GM18907 (cell line): ENCODE data around the gene ADCY9.
"Not testable (repeated sequence)": the region's sequence is repeated elsewhere in the genome, so short reads cannot be mapped to it uniquely, and the experiment has no call there.

Source experiments
- ATAC-seq: cut with Tn5 transposase; IDR thresholded peaks from one replicate; pipeline ENCODE4 v1.9.1; 2021; ENCODE audit warnings: mild to moderate bottlenecking, moderate library complexity; ENCODE audit not compliant: unreplicated experiment

Gene ADCY9

DNA sequence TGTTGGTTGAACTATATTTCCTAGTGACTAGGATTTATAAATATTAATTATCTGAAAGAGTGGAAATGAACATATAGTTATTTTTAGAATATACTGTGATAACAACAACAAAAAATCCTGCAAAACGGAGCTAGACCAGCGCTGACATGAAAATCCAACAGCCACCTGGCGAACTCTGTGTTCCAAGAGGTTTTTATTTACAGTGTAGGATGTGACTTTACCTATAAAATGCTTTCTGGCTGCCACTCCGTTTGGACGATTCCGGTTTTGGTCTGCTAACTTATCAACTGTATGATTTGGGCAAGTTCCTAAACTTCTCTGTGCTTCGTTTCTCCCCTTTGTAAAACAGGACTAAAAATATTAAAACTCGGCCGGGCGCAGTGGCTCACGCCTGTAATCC lies 73.7 kb downstream of the ADCY9 start:
- no peak for ATAC-seq

DNA sequence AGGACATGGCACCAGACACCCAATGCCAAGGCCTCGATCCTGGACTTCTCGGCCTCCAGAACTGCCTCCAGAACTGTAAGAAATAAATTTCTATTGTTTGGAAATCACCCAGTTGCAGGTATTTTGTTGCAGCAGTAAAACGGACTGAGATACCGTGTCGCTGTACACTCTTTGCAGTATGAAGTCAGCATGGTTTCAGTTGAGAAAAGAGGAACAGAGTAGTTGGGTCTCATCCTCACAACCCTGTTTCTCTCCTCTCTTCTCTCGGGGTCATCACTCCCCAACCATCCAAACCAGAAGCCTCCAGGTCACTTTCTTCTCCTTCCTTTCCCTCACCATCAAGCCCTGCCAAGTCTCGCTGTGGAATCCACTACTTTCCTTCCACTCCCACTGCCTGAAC lies 77.8 kb downstream of the ADCY9 start:
- no peak for ATAC-seq

DNA sequence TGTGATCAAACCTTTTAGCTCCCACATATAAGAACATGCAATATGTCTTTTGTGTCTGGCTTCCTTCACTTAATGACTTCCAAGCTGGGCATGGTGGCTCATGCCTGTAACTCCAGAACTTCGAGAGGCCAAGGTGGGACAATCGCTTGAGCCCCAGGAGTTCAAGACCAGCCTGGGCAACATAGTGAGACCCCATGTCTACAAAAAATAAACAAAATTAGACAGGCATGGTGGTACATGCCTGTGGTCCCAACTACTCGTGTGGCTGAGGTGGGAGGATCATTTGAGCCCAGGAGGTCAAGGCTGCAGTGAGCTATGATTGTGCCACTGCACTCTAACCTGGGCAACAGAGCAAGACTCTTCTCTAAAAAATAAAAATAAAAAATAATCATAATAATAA lies 79.3 kb downstream of the ADCY9 start:
- ATAC-seq = not testable (repeated sequence)

DNA sequence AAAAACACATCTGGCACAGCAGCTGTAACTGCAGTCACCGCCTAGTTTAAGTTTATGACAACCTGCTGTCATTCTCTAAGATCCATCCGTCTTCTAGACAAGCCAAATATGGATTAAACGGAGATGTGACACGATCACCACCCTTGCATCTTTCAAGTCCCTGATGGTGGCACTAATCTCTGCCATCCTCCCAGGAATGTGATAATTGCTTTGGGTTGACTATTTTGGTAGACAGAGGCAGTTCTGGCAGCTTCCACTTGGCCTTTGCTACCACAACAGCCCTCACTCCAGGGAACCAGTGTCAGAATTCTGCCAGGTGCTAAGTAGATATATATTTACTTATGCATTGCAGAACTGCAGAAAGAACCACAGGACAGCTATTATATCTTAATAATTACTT lies 81.3 kb downstream of the ADCY9 start:
- ATAC-seq = no peak

DNA sequence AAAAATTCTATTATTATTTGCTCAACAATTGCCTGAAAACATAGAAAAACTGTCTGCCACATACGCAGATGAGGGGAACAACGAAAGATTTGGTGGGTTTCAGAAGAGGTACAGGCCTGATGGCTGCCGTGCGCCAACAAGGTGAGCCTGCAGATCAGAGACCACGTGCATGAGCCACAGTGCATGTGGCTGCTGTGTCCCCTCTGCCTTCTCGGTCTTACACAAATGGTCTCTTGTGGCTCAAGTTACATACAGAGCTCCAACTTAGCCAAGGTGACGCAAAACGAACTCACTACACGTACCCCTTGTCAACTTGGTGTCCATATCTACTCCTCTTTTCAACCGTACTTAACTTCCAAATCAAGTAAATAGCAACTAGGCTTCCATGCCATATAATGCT lies 82.3 kb downstream of the ADCY9 start:
- ATAC-seq = no peak

DNA sequence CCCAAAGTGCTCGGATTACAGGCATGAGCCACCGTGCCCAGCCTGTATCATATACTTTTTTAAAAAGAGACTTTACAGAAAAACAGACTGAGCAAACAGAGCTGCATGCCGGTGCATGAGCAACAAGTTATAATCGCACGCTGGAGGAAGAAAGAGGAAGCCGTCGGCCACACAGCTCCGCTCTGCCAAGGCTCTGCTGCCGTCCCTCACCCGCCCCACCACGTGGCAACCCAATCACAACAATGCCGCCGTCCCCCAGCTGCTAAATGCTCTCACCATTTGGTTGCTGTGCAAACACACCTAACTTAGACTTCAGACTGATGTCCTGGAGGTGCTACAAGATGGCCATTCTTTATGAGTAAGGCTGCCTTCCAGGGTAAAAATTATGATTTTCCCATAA lies 83.5 kb downstream of the ADCY9 start:
- ATAC-seq = no peak

DNA sequence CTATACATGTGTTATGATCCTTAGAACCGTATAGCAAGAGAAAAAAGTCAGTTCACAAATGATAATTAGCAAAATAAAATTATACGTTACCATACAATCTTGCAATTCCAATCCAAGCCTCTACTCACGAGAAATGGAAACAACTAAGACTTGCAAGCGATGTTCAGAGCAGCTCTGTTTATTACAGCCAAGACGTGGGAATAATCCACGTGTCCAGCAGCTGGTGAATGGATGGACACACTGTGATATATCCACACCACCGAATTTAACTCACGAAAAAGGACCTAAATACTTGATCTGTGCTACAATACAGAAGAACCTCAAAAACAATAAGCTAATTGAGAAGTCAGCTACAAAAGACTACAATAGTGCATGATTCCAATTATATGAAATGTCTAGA lies 88.1 kb downstream of the ADCY9 start:
- no peak for ATAC-seq

DNA sequence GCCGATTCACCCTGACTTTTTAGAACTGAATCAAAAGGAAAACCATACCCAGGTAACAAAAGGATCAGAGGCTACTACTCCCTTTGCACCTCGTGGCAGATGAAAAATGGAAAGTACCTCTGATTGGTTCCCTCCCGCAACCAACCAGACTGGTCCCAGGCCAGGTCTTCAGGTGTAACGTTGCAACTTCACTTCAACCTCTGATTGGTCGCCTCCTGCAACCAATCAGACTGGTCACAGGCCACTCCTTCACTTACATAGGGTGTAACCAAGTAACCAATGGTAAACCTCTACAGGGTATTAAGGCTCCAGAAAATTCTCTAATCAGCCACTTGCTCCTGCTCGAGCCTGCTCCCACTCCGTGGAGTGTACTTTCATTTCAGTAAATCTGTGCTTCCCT lies 89.4 kb downstream of the ADCY9 start:
- ATAC-seq = no peak

DNA sequence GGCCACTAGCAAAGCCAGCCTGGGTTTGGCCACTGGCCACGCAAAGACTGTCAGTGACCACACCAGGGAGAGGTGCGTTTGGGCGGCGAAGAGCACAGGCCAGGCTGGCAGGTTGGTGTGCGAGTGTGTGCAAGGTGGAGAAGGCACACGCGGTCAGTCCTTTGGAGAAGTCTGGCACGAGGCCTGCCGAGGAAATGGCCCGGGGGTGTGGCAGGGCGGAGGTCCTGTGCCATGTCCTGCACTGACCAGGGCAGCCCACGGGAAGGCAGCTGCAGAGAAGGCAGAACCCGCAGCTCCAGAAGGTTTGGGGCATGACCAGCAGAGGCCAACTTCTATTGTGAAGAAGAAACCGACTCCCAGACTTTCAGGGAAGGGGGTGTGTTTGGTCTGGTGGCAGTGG lies 90.8 kb downstream of the ADCY9 start:
- ATAC-seq = no peak

DNA sequence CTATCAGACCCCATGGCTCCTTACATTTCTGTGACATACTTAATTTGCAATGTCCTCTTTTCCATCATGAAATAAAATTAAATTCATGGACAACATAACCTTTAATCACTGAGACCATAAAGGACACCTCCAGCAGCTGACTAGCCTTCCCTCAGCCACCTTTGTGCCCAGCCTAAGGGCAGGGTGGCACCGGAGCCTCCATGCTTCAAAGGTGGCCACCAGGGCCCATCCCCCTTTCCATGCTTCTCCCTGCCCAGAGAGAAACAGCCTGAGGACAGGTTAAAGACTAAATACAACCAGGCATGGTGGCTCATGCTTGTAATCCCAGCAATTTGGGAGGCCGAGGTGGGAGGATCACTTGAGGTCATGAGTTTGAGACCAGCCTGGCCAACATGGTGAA lies 94.3 kb downstream of the ADCY9 start:
- no peak for ATAC-seq

DNA sequence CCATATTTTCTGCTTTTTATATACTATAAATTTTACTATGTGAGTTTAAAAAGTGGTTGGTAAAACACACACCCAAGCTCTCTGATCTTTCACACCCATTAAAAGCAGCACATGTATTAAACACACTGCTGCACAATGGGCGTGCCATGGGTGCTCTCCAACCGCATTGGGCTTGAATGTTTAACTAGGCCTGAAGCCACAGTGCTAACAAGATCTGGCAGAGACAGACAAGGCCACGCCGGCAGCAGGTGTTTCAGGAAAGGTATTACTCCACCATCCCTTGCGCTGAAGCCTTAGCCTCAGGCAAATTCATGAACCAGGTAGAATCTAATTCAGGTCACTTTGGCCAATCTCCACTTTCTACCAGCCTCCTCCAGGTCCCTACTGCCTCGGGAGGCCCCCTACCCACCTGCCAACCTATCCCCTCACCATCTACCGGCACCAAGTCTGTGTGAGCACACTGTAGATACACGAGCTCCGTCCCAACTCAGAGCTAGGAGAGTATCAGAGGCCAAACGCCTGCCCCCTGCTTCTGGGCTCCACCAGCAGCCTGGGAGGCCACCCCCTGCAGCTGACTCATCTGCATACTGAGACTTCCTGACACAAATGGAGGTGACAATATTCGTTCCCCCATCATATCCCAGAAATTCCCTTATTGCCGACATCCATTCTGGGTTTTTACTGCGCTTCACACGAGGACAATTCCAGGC lies 95.0 kb downstream of the ADCY9 start:
- no peak for ATAC-seq

DNA sequence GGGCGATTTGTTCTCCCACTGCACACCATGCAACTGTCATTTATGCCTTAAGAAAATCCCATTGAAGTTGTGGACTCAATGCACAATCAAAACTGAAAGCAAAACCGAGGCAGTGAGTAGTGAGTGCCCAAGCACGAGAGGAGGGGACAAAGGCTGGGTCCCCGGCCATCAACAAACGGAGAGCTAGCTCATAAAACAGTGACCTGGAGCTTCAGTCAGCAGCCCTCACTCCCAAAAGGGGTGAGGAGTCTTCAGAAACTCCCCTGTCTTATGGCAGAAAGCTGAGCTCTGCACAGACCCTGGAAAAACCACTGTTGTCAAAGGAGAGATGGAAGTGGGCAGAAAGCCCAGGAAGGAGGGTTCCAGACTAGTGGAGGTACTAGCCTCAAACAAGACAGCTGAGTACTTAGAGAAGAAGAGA lies 96.9 kb downstream of the ADCY9 start:
- no peak for ATAC-seq

DNA sequence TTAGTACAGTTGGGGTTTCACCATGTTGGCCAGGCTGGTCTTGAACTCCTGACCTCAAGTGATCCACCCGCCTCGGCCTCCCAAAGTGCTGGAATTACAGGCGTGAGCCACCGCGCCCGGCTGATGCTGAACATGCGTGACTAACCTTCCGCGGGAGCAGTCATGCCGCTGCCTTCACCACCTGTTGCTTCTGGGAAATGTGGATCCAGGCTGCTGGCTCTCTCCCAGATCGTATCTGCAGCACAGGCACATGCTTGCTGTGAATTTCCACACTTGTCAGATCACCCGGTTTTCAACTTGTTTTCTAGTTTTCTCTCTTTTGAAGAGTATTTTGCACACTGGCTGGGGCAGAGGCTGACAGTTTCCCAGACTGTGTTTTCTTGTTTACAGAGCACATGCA lies 97.9 kb downstream of the ADCY9 start:
- ATAC-seq = no peak

DNA sequence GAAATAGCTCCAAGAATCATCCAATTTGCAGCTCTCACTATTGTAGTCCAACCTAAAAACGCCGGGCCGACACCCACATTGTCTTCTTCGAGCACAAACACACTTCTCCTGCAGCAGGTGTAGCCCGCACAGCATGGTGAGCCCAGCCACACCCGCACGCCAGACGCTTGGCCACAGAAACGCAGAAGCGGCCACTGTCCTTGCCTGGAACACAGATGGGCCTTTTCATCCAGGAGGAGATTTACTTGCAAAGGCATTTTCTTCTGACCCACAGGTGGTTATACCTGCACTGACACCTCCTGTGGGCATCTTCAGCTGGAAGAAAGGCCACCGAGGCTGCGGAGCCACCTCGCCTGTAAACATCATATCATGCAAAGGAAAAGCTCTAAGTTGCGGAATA lies 98.4 kb downstream of the ADCY9 start:
- no peak for ATAC-seq

DNA sequence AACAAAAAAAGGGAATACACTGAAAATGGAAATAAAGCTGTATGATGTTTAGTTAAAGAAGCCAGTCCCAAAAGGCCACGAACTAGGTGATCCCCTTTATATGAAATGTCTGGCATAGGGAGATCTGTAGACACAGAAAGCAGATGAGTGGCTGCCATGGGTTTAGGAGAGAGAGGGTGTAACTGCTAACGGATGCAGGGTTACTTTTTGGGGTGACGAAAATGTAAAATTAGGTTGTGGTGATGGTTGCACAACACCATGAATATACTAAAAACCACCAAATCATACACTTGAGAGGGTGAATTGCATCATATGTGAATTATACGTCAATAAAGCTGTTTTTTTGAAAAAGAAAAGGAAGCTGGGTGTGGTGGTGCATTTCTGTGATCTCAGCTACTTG lies 99.6 kb downstream of the ADCY9 start:
- no peak for ATAC-seq

DNA sequence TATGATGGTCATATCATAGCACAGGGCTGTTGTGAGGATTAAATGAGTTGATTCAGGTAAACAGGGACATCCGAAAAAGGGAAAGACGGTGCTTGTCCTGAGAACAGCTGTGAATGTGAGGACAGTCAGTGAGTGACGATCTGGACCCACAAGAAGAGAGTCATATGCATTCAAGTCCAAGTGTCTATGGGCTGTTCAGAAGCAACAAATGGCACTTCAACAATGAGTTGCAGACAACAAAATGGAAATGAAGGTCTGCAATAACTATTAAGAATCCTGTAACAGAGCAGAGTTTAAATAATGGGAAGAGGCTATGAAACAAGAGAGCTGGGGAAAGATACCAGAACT lies 100.3 kb downstream of the ADCY9 start:
- ATAC-seq = no peak

DNA sequence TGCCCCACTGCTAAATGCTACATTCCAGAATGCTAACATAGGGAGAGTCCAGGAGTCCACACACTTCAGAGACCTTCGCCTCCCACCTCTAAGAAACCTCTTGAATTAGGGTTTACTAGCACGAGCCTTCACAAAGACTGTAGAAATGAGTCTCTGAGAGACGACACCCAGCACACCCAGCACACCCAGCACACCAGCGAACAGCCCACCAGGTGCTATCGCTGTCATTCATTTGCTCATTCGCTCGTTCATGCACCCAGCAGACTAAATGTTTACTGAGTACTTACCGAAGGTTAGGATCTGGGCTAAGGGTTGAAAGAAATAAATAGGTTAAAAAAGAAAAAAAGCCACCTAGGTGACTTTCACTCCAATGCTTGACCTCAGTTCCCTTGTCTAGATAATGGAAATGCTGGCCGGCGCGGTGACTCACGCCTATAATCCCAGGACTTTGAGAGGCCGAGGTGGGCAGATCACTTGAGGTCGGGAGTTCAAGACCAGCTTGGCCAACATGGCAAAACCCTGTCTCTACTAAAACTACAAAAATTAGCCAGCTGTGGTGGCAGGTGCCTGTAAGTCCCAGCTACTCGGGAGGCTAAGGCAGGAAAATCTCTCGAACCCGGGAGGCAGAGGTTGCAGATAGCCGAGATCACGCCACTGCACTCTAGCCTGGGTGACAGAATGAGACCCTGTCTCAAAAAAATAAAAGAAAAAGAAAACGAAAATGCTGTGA lies 100.8 kb downstream of the ADCY9 start:
- ATAC-seq = no peak

DNA sequence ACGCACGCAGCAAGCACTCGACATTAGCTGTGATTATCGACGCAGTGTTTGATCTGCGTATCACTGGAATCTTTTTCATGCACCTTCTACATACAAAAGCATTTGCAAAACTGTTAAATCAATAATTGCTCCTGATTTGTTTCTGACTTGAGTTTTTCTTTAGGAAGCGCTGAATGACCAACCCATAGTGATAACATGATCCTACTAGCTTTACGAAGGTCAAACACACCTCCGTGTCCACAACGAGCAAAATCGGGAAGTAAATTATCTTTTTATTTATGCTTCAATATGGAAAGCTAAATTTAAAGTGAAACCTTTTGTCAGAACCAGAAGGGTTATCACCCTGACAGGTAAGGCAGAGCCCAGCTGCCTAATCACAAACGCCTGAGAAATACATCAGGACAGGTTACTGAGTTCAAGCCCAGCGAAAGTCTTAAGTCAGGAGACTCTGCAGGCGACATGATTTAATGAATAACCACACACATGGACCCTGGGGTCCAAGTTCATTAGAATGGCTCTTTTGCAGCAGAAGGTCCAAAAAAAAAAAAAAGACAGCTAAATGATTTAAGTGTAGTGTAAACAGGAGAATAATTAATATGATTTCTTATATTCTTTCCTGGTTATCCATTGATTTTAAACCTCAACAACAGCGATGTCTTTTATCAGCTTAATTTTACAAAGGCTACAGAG lies 104.2 kb downstream of the ADCY9 start:
- ATAC-seq = no peak

DNA sequence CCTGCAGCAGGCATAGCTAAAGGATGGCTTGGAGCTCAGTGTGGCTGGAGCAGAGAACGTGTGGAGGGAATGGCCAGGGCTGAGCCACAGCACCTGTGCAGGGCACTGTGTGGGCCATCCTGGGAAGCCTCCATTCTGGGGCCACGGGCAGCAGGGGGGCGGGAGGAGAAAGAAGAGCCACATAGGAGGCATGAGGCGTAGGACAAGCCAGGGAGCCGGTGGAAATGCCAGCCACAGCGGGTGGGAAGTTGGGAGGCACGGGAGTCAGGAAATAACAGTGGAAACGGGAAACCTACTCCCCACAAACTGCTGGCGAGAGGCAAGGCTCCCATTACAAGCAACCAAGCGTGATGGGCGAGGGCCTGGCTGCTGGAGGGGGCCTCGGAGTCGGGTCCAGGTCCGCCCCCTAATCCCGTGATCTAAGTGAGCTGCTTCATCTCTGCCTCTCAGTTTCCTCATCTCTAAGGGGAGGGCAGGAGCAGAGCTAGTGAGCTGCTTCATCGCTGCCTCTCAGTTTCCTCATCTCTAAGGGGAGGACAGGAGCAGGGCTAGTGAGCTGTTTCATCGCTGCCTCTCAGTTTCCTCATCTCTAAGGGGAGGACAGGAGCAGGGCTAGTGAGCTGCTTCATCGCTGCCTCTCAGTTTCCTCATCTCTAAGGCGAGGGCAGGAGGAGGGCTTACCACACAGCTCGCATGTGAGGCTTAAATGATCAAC lies 104.9 kb downstream of the ADCY9 start:
- no peak for ATAC-seq

DNA sequence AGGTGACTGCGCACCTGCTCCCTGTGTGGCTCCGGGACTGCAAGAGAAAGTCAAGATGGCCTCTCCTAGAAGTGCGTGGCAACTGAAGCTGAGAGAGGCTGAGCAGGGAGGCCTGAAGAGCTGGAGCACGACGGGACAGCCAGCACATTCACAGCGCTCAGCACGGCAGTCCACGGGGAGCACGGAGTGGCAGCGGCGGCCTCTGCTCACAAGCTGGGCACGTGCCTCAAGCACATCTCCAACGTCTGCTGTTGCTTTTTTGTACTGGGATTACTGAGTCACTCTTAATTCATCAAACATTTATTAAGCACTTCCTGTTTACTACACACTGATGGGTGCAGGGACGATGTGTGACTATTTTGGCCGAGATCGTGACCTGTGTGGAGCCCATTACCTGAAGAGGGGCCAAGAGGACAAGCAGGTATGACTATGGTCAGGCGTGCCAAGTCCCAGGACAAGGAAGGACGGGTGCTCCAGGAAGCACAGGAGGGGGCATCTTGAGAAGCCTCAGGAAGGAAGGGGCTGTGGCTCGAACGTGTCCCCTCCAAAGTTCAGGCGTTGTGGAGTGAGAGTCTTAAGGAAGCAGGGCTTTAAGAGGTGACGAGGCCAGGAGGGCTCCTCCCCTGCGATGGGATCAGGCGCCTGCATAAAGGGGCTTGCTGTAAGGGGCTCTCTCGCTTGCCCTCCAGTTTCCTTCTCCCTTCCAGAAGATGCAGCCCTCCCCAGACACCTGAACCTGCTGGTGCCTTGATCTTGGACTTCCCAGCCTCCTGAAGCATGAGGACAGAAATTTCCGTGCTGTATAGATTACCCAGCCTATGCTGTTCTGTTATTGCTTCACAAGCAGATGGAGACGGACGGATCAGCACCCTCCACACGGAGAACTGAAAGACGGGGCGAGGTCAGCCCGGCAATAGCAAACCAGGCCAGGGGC lies 105.8 kb downstream of the ADCY9 start:
- no peak for ATAC-seq

DNA sequence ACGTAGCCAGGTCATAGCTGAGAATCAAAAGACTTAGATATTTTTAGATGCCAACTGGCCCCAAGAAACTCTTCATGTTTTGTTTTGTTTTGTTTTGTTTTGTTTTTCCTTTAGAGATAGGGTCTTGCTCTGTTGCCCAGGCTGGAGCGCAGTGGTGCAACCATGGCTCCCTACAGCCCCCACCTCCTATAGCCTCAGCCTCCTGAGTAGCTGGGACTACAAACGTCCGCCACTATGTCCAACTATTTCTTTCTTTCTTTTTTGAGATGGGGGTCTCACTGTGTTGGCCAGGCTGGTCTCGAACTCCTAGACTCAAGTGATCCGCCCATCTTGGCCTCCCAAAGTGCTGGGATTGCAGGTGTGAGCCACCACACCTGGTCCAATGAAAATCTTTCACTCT lies 107.1 kb downstream of the ADCY9 start:
- ATAC-seq = no peak
